ENCODE results near the gene PROC.

Gene PROC

DNA sequence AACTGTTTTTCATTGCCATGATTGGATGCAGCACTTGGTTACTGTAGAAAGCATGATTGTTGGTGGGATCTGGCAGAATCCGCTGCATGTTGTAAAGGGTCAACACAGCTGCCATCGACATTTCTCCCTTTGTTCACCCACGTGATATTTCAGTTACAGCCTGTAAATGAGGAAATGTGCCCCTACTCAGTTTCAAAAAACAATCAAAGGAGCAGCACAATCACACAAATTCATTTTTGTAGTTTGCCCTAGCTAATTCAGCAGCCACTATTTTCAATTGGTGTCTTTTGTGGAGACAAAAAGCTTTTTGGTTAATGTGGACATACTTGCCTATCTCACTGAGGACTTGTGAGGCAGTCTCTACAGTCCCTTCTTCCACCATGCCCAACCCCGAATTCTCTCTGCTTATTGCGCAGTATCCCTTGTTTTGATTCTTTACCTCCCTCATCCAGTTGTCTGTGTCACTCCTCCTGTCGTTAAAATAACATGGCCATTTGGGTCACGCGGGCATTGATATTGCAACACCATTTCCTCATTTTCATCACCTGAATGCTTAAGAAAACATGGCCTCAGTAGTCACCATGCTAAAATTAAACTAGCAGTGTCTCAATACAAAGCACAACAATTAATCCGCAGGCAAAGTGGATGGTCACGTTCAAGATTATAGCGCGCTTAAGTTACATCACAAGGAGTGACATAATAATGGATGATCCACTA, 6.4 kb upstream of the PROC start:
- no peak for DNase-seq
- ATAC-seq (ENCODE audit: insufficient read depth, low read depth), result no peak

DNA sequence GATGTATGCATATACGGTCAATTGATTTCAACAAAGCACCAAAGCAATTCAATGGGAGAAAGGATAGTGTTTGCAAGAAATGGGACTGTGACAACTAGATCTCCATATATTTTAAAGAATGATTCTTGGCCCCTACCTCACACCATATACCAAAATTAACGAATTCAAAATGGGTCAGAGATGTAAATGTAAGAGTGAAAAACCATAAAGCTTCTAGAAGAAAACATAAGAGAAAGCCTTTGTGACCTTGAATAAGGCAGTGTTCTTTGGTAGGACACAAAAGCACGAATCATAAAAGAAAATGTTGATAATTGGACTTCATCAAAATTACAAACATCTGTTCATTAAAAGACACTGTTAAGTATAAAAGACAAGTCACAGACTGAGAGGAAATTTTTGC, 5.0 kb upstream of the PROC start:
- peaks cover 43% of the 10 kb centered on the region for H3K4me1 ChIP-seq (ENCODE audit: insufficient read depth, low read length)
- DNase-seq, result no peak
- TF ChIP-seq, protein P1, sequence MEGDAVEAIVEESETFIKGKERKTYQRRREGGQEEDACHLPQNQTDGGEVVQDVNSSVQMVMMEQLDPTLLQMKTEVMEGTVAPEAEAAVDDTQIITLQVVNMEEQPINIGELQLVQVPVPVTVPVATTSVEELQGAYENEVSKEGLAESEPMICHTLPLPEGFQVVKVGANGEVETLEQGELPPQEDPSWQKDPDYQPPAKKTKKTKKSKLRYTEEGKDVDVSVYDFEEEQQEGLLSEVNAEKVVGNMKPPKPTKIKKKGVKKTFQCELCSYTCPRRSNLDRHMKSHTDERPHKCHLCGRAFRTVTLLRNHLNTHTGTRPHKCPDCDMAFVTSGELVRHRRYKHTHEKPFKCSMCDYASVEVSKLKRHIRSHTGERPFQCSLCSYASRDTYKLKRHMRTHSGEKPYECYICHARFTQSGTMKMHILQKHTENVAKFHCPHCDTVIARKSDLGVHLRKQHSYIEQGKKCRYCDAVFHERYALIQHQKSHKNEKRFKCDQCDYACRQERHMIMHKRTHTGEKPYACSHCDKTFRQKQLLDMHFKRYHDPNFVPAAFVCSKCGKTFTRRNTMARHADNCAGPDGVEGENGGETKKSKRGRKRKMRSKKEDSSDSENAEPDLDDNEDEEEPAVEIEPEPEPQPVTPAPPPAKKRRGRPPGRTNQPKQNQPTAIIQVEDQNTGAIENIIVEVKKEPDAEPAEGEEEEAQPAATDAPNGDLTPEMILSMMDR (IDR thresholded peaks at IDR 0.05; ENCODE audit: borderline replicate concordance, extremely low read depth, low read length, poor library complexity, severe bottlenecking), result no peak
- no peak for TF ChIP-seq EZH2 (IDR thresholded peaks at IDR 0.05; ENCODE audit: borderline replicate concordance, low read depth, low read length, severe bottlenecking)
- no peak overlapping the region for H3K4me3 ChIP-seq (ENCODE audit: low read depth in 1 of 2, low read length in 2 of 2)
- no peak for ATAC-seq (ENCODE audit: insufficient read depth, low read depth)
- H3K36me3 ChIP-seq (ENCODE audit: insufficient read depth, low read length), result no peaks in the 10 kb centered on the region
- H4K20me1 ChIP-seq (ENCODE audit: insufficient read depth, low read length), result no peaks in the 10 kb centered on the region
- no peak overlapping the region for H3K27ac ChIP-seq (ENCODE audit: low read length)
- no peaks in the 10 kb centered on the region for H3K27me3 ChIP-seq (ENCODE audit: insufficient read depth, low read length, poor library complexity)
- no peak overlapping the region for H2AFZ ChIP-seq (ENCODE audit: low read depth, low read length)
- no peak overlapping the region for H3K4me2 ChIP-seq (ENCODE audit: insufficient read depth, low read length)
- H3K79me2 ChIP-seq (ENCODE audit: insufficient read depth, low read length), result no peaks in the 10 kb centered on the region
- H3K9ac ChIP-seq (ENCODE audit: low read depth, low read length), result no peak overlapping the region
- no peaks in the 10 kb centered on the region for H3K9me3 ChIP-seq (ENCODE audit: insufficient read depth, low read length, severe bottlenecking)

More for the DNA sequence above, 6.4 kb upstream of the PROC start:
- no peaks in the 10 kb centered on the region for H3K36me3 ChIP-seq (ENCODE audit: insufficient read depth, low read length)
- no peak overlapping the region for H3K4me3 ChIP-seq (ENCODE audit: low read depth in 1 of 2, low read length in 2 of 2)
- no peak overlapping the region for H3K4me2 ChIP-seq (ENCODE audit: insufficient read depth, low read length)
- TF ChIP-seq, protein P1 (IDR thresholded peaks at IDR 0.05; ENCODE audit: borderline replicate concordance, extremely low read depth, low read length, poor library complexity, severe bottlenecking), result no peak
- H3K9me3 ChIP-seq (ENCODE audit: insufficient read depth, low read length, severe bottlenecking), result no peaks in the 10 kb centered on the region
- H3K9ac ChIP-seq (ENCODE audit: low read depth, low read length), result no peak overlapping the region
- H4K20me1 ChIP-seq (ENCODE audit: insufficient read depth, low read length), result no peaks in the 10 kb centered on the region
- H2AFZ ChIP-seq (ENCODE audit: low read depth, low read length), result no peak overlapping the region
- no peak overlapping the region for H3K27ac ChIP-seq (ENCODE audit: low read length)
- peaks cover 41% of the 10 kb centered on the region for H3K4me1 ChIP-seq (ENCODE audit: insufficient read depth, low read length)
- H3K27me3 ChIP-seq (ENCODE audit: insufficient read depth, low read length, poor library complexity), result no peaks in the 10 kb centered on the region
- no peaks in the 10 kb centered on the region for H3K79me2 ChIP-seq (ENCODE audit: insufficient read depth, low read length)

DNA sequence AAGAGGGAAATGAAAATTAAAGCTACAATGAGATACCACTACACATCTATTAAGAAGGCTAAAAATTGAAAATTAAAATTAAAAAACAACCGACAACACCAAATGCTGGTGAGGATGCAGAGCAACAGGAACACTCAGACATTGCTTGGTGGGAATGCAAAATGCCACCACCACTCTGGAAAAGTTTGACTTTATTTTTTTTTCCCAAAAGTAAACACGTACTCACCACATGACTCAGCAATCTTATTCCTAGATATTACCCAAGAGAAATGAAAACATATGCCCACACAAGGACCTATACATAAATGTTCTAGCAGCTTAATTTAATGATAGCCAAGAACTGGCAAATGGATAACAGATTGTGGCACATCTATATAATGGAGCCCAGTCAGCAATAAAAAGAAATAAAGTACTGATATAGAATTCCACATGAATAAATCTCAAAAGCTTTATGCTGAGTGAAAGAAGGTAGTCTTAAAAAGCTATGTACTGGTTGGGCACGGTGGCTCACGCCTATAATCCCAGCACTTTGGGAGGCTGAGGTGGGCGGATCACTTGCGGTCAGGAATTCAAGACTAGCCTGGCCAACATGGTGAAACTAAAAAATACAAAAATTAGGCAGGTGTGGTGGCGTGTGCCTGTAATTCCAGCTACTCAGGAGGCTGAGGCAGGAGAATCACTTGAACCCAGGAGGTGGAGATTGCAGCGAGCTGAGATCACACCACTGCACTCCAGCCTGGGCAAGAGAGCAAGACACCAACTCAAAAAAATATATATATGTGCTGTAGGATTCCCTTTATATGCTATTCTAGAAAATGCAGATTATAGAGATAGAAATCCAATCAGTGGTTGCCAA, 4.2 kb upstream of the PROC start:
- H3K27ac ChIP-seq (ENCODE audit: low read length), result no peak overlapping the region
- H3K9me3 ChIP-seq (ENCODE audit: insufficient read depth, low read length, severe bottlenecking), result no peaks in the 10 kb centered on the region
- H3K79me2 ChIP-seq (ENCODE audit: insufficient read depth, low read length), result no peaks in the 10 kb centered on the region
- TF ChIP-seq, protein P1 (IDR thresholded peaks at IDR 0.05; ENCODE audit: borderline replicate concordance, extremely low read depth, low read length, poor library complexity, severe bottlenecking), result no peak
- TF ChIP-seq EZH2 (IDR thresholded peaks at IDR 0.05; ENCODE audit: borderline replicate concordance, low read depth, low read length, severe bottlenecking), result no peak
- no peaks in the 10 kb centered on the region for H4K20me1 ChIP-seq (ENCODE audit: insufficient read depth, low read length)
- no peak overlapping the region for H3K4me2 ChIP-seq (ENCODE audit: insufficient read depth, low read length)
- H2AFZ ChIP-seq (ENCODE audit: low read depth, low read length), result no peak overlapping the region
- peaks cover 39% of the 10 kb centered on the region for H3K4me1 ChIP-seq (ENCODE audit: insufficient read depth, low read length)
- no peak overlapping the region for H3K4me3 ChIP-seq (ENCODE audit: low read depth in 1 of 2, low read length in 2 of 2)
- H3K9ac ChIP-seq (ENCODE audit: low read depth, low read length), result no peak overlapping the region
- DNase-seq, result no peak
- H3K36me3 ChIP-seq (ENCODE audit: insufficient read depth, low read length), result no peaks in the 10 kb centered on the region
- no peaks in the 10 kb centered on the region for H3K27me3 ChIP-seq (ENCODE audit: insufficient read depth, low read length, poor library complexity)
- no peak for ATAC-seq (ENCODE audit: insufficient read depth, low read depth)

All from DND-41 (cell line).